Measurements from ENCODE around the gene KCNJ16. TPM values are rescaled to one million over a fixed set of nuclear protein-coding genes. Genes with fewer than 3 reads are reported as not detected.

The KCNJ16 gene
- total and polyA plus RNA-seq, 4 experiments from 2014 or later, result not detected

DNA sequence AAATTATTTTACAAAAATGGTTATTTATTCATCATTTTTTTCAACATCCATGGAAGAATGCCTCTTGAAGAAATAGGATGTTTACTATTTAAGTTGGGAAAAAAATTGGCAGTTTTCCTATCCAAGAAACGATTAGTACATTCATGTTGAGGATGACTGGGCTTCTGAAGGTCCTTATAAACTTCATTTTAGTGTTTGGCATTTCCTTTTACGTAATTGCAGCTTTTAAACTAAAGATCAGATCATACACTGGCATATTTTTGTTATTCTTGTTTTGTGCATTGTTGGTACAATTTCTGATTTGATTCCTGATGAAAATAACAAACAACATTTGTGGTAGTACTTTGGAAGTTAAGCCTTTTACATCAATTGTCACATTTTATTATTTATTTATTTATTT, 11.5 kb downstream of the KCNJ16 start:
- H3K27ac Mint-ChIP-seq, result no peak overlapping the region
- no peaks in the 10 kb centered on the region for H3K36me3 Mint-ChIP-seq
- H3K9me3 ChIP-seq (ENCODE audit: control insufficient read depth in 1 of 2, low read length in 2 of 2), result no peaks in the 10 kb centered on the region
- peaks cover 0 to 4% (median 0%) of the 10 kb centered on the region in 8 donors for H3K9me3 Mint-ChIP-seq
- H3K4me1 ChIP-seq (ENCODE audit: insufficient read depth, low read length), result no peaks in the 10 kb centered on the region
- H3K27ac ChIP-seq (ENCODE audit: low read depth, low read length), result no peak overlapping the region
- intact Hi-C loops (cut with micrococcal nuclease), result no loop called here
- ChIA-PET POLR2A (ENCODE audit: partially characterized antibody) (no interaction called here), CTCF (ENCODE audit: partially characterized antibody) (no interaction called here)
- H3K4me1 Mint-ChIP-seq, result no peaks in the 10 kb centered on the region
- no peaks in the 10 kb centered on the region for H3K27me3 ChIP-seq (ENCODE audit: insufficient read depth, low read length)
- DNase-seq, result no peak
- H3K4me3 ChIP-seq (ENCODE audit: low read length in 2 of 2), result no peak overlapping the region
- no peak overlapping the region for H3K4me3 Mint-ChIP-seq
- H3K27me3 Mint-ChIP-seq, result no peaks in the 10 kb centered on the region
- H3K36me3 ChIP-seq (ENCODE audit: insufficient read depth, low read length), result no peaks in the 10 kb centered on the region

GRCh38 chr17:70089513-70090148, 14.6 kb downstream of the KCNJ16 start:
- Mint-ChIP-seq H3K4me3 (no peak overlapping the region), H3K27me3 (no peaks in the 10 kb centered on the region), H3K4me1 (no peaks in the 10 kb centered on the region), H3K27ac (no peak overlapping the region), H3K9me3 (peaks cover 0 to 4% (median 0%) of the 10 kb centered on the region in 8 donors), H3K36me3 (no peaks in the 10 kb centered on the region)
- CTCF ChIA-PET (ENCODE audit: partially characterized antibody), result no interaction called here
- H3K27ac ChIP-seq (ENCODE audit: low read depth, low read length), result no peak overlapping the region
- no peak overlapping the region for H3K4me3 ChIP-seq (ENCODE audit: low read length in 2 of 2)
- no peaks in the 10 kb centered on the region for H3K36me3 ChIP-seq (ENCODE audit: insufficient read depth, low read length)
- no peaks in the 10 kb centered on the region for H3K4me1 ChIP-seq (ENCODE audit: insufficient read depth, low read length)
- no peaks in the 10 kb centered on the region for H3K27me3 ChIP-seq (ENCODE audit: insufficient read depth, low read length)
- POLR2A ChIA-PET (ENCODE audit: partially characterized antibody), result no interaction called here
- intact Hi-C loops (cut with micrococcal nuclease), result no loop called here
- no peaks in the 10 kb centered on the region for H3K9me3 ChIP-seq (ENCODE audit: control insufficient read depth in 1 of 2, low read length in 2 of 2)
- DNase-seq, result no peak

GRCh38 chr17:70091005-70091568, 16.1 kb downstream of the KCNJ16 start:
- Mint-ChIP-seq H3K4me3 (no peak overlapping the region), H3K27me3 (no peaks in the 10 kb centered on the region), H3K27ac (no peak overlapping the region), H3K36me3 (no peaks in the 10 kb centered on the region), H3K4me1 (no peaks in the 10 kb centered on the region), H3K9me3 (peaks cover 0 to 2% (median 0%) of the 10 kb centered on the region in 8 donors)
- Histone ChIP-seq H3K9me3 (ENCODE audit: control insufficient read depth in 1 of 2, low read length in 2 of 2) (no peaks in the 10 kb centered on the region), H3K27ac (ENCODE audit: low read depth, low read length) (no peak overlapping the region), H3K4me1 (ENCODE audit: insufficient read depth, low read length) (no peaks in the 10 kb centered on the region), H3K27me3 (ENCODE audit: insufficient read depth, low read length) (no peaks in the 10 kb centered on the region), H3K36me3 (ENCODE audit: insufficient read depth, low read length) (no peaks in the 10 kb centered on the region), H3K4me3 (ENCODE audit: low read length in 2 of 2) (no peak overlapping the region)
- ChIA-PET POLR2A (ENCODE audit: partially characterized antibody) (no interaction called here), CTCF (ENCODE audit: partially characterized antibody) (no interaction called here)
- intact Hi-C loops (cut with micrococcal nuclease), result no loop called here
- DNase-seq, result no peak

- Mint-ChIP-seq H3K27ac (no peak overlapping the region), H3K27me3 (no peaks in the 10 kb centered on the region), H3K4me1 (no peaks in the 10 kb centered on the region), H3K36me3 (no peaks in the 10 kb centered on the region), H3K9me3 (peaks cover 0 to 2% (median 0%) of the 10 kb centered on the region in 8 donors), H3K4me3 (no peak overlapping the region)
- intact Hi-C loops (cut with micrococcal nuclease), result no loop called here
- Histone ChIP-seq H3K4me1 (ENCODE audit: insufficient read depth, low read length) (no peaks in the 10 kb centered on the region), H3K27me3 (ENCODE audit: insufficient read depth, low read length) (no peaks in the 10 kb centered on the region), H3K4me3 (ENCODE audit: low read length in 2 of 2) (no peak overlapping the region), H3K27ac (ENCODE audit: low read depth, low read length) (no peak overlapping the region), H3K36me3 (ENCODE audit: insufficient read depth, low read length) (no peaks in the 10 kb centered on the region), H3K9me3 (ENCODE audit: control insufficient read depth in 1 of 2, low read length in 2 of 2) (no peaks in the 10 kb centered on the region)
- no peak for DNase-seq
- POLR2A ChIA-PET (ENCODE audit: partially characterized antibody), result no interaction called here
- CTCF ChIA-PET (ENCODE audit: partially characterized antibody), result no interaction called here
These were observed 16.7 kb downstream of the KCNJ16 start for GRCh38 chr17:70091696-70092095.

- peaks cover 0 to 2% (median 0%) of the 10 kb centered on the region in 8 donors for H3K9me3 Mint-ChIP-seq
- Histone ChIP-seq H3K9me3 (ENCODE audit: control insufficient read depth in 1 of 2, low read length in 2 of 2) (no peaks in the 10 kb centered on the region), H3K36me3 (ENCODE audit: insufficient read depth, low read length) (no peaks in the 10 kb centered on the region), H3K4me1 (ENCODE audit: insufficient read depth, low read length) (no peaks in the 10 kb centered on the region), H3K4me3 (ENCODE audit: low read length in 2 of 2) (no peak overlapping the region), H3K27me3 (ENCODE audit: insufficient read depth, low read length) (no peaks in the 10 kb centered on the region), H3K27ac (ENCODE audit: low read depth, low read length) (no peak overlapping the region)
- H3K4me3 Mint-ChIP-seq, result no peak overlapping the region
- no peak for DNase-seq
- intact Hi-C loops (cut with micrococcal nuclease), result no loop called here
- ChIA-PET CTCF (ENCODE audit: partially characterized antibody) (no interaction called here), POLR2A (ENCODE audit: partially characterized antibody) (no interaction called here)
- H3K27ac Mint-ChIP-seq, result no peak overlapping the region
- H3K36me3 Mint-ChIP-seq, result no peaks in the 10 kb centered on the region
- no peaks in the 10 kb centered on the region for H3K4me1 Mint-ChIP-seq
- peaks cover 0 to 1% of the 10 kb centered on the region in 2 donors for H3K27me3 Mint-ChIP-seq
These were observed 18.1 kb downstream of the KCNJ16 start for GRCh38 chr17:70093163-70093562.

DNA sequence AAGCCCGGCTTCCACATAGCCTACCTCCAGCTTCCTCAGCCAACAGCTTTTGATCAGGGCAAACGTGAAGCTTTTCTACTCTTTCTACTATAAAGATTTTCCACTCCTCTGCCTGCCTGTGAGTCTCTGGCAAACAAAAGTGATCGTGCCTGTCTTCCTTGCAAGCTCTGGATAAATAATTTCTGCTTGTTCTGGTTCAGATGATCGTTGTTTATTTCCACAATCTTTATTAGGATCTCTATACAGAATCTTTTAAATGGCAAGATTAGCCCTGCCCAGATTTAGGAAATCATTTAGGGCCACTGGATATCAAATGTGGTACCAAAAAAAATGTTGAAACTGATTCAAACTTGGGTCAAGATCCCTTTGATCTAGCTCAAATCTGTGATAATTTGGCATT, 20.4 kb downstream of the KCNJ16 start:
- H3K4me3 Mint-ChIP-seq, result no peak overlapping the region
- peaks cover 0 to 1% of the 10 kb centered on the region in 2 donors for H3K27me3 Mint-ChIP-seq
- peaks cover 0 to 2% (median 0%) of the 10 kb centered on the region in 8 donors for H3K9me3 Mint-ChIP-seq
- H3K9me3 ChIP-seq (ENCODE audit: control insufficient read depth in 1 of 2, low read length in 2 of 2), result no peaks in the 10 kb centered on the region
- peaks cover 0 to 3% (median 0%) of the 10 kb centered on the region in 4 donors for H3K4me1 Mint-ChIP-seq
- no peaks in the 10 kb centered on the region for H3K4me1 ChIP-seq (ENCODE audit: insufficient read depth, low read length)
- H3K4me3 ChIP-seq (ENCODE audit: low read length in 2 of 2), result no peak overlapping the region
- DNase-seq, result no peak
- no peaks in the 10 kb centered on the region for H3K36me3 ChIP-seq (ENCODE audit: insufficient read depth, low read length)
- POLR2A ChIA-PET (ENCODE audit: partially characterized antibody), result no interaction called here
- H3K36me3 Mint-ChIP-seq, result no peaks in the 10 kb centered on the region
- CTCF ChIA-PET (ENCODE audit: partially characterized antibody), result no interaction called here
- no peaks in the 10 kb centered on the region for H3K27me3 ChIP-seq (ENCODE audit: insufficient read depth, low read length)
- H3K27ac ChIP-seq (ENCODE audit: low read depth, low read length), result no peak overlapping the region
- intact Hi-C loops (cut with micrococcal nuclease), result no loop called here
- no peak overlapping the region for H3K27ac Mint-ChIP-seq

DNA sequence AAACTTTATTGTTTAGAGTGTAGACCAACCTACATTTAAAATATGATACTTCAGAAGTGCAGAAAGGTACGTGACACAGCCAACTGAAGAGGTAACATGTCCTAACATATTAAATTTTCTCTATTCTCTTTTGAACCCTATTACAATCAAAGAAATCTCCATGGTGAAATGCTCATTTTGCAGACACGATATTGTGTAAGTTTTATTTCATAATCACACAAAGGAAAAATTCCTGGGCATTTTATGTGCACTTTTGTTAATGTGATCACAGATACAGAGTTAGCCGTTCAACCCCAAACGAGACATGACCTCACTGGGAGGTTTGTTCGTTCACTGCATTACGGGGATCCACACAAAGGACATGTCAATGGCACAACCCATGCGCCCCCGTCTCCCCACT, 21.8 kb downstream of the KCNJ16 start:
- no peaks in the 10 kb centered on the region for H3K36me3 Mint-ChIP-seq
- Histone ChIP-seq H3K9me3 (ENCODE audit: control insufficient read depth in 1 of 2, low read length in 2 of 2) (no peaks in the 10 kb centered on the region), H3K27me3 (ENCODE audit: insufficient read depth, low read length) (no peaks in the 10 kb centered on the region), H3K36me3 (ENCODE audit: insufficient read depth, low read length) (no peaks in the 10 kb centered on the region), H3K4me1 (ENCODE audit: insufficient read depth, low read length) (no peaks in the 10 kb centered on the region), H3K27ac (ENCODE audit: low read depth, low read length) (no peak overlapping the region), H3K4me3 (ENCODE audit: low read length in 2 of 2) (no peak overlapping the region)
- peaks cover 0 to 2% (median 0%) of the 10 kb centered on the region in 8 donors for H3K9me3 Mint-ChIP-seq
- ChIA-PET POLR2A (ENCODE audit: partially characterized antibody) (no interaction called here), CTCF (ENCODE audit: partially characterized antibody) (no interaction called here)
- H3K4me1 Mint-ChIP-seq, result peaks cover 0 to 3% (median 0%) of the 10 kb centered on the region in 4 donors
- intact Hi-C loops (cut with micrococcal nuclease), result no loop called here
- H3K27ac Mint-ChIP-seq, result no peak overlapping the region
- no peak for DNase-seq
- peaks cover 0 to 1% of the 10 kb centered on the region in 2 donors for H3K27me3 Mint-ChIP-seq
- no peak overlapping the region for H3K4me3 Mint-ChIP-seq

All from CD4-positive, alpha-beta memory T cell (primary cell).